HG03378 (cell line): ENCODE results near the gene INPP5K.
"Not testable (repeated sequence)": the region's sequence is repeated elsewhere in the genome, so short reads cannot be mapped to it uniquely, and the experiment has no call there.

ENCODE experiments used
- ATAC-seq: cut with Tn5 transposase; IDR thresholded peaks from one replicate; pipeline ENCODE4 v1.9.1; 2021; ENCODE audit warnings: mild to moderate bottlenecking, moderate library complexity; ENCODE audit not compliant: unreplicated experiment

INPP5K gene

DNA sequence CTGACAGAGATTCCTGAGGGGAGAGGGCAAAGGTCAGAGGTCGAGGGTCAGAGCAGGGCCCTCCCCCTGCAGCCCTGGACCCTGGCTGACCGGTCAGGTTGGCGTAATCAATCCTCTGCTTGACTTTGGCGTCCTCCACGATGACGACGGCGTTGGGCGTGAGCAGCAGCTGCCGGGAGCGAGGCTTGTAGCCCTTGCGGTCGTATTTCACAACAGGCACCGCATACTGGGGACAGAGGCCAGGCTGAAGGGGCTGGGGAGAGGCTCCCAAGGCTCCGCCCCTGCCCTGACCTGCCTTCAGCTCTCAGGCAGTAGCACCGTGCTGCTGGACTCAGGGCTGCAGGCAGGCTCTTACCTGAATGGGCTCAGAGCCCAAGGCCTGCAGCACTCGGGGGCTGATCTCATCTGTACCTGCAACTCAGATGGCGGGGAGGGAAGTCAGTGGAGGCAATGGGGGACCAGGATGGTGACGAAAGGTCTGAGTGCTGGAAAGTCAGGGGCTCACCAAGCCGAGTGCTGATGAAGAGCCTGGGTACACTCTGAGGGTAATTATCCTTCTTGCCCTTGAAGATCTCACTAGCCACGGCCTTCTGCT, 48.4 kb downstream of the INPP5K start:
- ATAC-seq, result no peak

DNA sequence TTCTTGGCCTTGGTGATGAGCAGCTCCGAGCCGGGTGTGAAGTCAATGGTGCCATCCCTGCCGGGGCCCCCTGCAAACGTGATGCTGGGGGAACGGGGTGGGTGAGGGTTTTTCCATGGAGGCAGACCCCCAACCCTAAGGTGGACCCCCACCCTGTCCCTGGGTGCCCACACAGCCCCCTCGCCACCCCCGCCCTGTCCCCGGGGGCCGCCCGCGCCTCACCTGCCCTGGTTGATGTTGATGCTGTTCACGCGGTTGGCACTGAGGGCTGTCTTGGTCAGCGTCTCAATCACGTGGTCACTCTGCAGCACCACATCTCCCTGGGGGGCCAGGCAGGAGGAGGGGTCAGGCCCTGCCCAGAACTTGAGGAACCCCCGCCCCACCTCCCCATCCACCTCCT, 49.2 kb downstream of the INPP5K start:
- ATAC-seq, result no peak

GRCh38 chr17:1464186-1464585, 52.2 kb downstream of the INPP5K start:
- no peak for ATAC-seq

DNA sequence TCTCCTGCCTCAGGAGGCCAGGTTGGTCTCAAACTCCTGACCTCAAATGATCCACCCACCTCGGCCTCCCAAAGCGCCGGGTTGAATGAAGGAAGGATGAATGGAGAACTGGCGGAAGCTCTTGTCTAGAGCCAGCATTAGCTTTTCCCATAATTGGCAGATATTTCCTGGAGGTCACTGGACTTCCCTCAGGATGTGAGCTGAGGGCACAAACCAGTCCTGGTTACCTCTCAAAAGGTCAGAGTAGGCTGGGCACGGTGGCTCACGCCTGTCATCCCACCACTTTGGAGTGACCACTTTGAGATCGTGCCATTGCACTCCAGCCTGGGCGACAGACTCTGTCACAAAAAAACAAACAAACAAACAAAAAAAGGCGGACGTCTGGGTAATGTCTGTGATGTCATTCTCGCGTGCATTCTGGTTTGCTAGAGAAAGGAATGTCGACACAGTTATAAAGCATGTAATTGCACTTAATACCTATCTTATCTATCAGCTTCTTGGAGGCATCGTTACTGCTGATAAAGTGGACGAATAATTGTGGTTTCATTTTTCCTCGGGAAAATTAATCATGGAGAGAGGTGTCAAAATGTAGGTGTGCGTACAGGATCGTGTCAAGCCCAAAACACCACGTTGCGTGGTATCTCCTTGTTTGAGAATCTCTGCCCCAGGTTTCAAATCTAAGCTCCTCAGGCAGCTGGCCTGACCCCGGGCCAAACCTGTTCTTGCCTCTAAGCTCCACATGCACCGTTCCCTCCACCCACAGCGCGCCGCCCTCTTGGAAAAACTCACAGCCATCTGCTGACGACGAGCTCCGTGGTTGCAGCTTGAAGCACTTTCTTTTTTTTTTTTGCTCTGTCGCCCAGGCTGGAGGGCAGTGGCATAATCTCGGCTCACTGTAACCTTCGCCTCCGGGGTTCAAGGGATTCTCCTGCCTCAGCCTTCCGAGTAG, 54.0 kb downstream of the INPP5K start:
- ATAC-seq, result no peak

DNA sequence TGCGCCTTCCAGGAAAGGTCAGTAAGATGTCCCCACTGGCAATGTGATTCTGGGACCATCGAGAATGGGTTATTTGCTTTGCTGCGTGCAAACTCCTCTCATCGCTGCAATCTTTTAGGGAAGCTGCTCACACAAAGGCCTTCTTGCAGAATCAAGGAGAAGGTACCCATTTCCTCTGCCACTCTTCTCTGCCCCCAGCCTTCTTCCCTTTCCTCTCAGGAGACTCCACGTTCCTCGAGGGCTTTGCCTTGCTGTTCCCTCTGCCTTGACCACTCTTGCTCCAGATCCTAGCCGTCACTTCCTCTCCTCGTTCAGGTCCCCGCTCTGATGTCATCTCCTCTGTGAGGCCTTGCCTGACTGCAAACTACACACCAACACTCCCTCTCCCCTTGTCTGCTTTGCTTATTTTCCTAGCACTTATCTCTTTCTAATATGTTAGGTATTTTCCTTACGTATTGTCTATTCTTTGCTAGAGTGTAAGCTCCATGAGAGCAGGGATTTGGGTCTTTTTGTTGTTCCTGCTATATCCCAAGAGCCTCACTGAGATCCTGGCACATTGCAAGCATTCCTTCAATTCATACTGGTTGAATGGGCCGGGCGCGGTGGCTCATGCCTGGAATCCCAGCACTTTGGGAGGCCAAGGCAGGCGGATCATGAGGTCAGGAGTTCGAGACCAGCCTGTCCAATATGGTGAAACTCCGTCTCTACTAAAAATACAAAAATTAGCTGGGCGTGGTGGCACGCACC, 55.0 kb downstream of the INPP5K start:
- ATAC-seq, result no peak

DNA sequence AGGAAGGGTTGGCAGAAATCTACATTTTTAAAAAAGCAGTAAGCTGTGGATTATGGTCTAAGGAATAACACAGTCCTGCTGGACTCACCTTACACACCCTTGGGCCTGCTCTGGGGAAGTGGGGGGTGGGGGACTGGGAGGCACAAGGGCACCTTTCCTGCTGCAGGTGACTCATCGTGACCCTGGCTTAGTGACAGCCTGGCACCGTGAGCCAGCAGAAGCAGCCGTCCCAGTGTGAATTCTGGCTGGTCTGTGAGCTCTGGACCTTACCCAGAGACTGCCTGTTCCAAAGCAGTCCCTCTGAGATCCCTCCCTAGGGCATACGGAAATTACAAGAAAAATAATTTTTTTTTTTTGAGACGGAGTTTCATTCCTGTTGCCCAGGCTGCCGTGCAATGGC, 56.2 kb downstream of the INPP5K start:
- ATAC-seq, result no peak

- ATAC-seq, result peak; percentile 57
Measured at GRCh38 chr17:1455797-1456599, 60.4 kb downstream of the INPP5K start, which contains the start of gene CRK. Gene CRK, minus strand, starts transcription at chr17:1456232. Its CDS starts 115 bp downstream, at chr17:1456117.

DNA sequence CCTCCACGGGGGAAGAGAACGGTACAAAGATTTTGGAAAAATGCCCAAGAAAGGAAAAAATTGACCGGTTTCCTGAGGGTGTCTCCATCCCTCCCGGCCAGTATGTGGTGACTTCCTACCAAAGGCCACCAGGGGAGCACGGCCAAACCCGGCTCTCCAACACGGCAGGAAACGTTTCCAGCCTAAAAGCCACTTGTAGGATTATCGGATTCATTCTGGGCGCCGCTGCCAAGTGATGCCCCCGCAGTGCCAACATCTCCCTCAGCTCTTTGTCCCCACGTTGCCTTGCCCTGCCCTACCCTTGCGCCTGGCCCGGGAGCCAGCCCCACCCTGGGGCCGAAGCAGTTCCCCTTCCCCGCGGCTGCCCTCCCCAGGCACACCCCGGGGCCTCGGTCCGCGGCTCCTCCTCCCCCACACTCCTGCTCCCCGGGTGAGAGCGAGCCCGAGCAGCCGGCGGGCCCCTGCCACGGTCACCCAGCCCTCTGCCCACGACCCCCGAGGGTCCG, 61.1 kb downstream of the INPP5K start:
- ATAC-seq, result peak; percentile 41

- no peak for ATAC-seq
Measured at GRCh38 chr17:1454541-1454940, 61.9 kb downstream of the INPP5K start.

DNA sequence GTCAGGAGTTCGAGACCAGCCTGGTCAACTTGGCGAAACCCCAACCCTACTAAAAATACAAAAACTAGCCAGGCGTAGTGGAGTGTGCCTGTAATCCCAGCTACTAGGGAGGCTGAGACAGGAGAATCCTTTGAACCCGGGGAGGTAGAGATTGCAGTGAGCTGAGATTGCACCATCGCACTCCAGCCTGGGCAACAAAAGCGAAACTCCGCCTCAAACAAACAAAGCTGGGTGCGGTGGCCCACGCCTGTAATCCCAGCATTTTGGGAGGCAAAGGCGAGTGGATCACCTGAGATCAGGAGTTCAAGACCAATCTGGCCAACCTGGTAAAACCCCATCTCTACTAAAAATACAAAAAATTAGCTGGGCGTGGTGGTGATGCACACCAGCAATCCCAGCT, 62.7 kb downstream of the INPP5K start:
- not testable (repeated sequence) for ATAC-seq

DNA sequence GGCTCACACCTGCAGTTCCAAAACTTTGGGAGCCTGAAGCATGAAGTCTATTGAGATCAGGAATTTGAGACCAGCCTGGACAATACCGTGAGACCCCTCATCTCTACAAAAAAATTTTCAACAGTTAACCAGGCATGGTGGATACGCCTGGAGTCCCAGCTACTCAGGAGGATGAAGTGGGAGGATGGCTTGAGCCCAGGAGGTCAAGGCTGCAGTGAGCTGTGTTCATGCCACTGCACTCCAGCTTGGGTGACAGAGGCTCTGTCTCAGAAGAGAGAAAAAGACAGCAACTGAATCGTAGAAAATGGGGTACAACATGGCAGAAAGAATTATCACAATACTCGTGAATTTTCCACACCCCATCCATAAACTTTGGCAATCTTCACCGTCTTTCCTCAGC, 63.6 kb downstream of the INPP5K start:
- ATAC-seq, result no peak

- not testable (repeated sequence) for ATAC-seq
Measured at GRCh38 chr17:1450261-1450660, 66.2 kb downstream of the INPP5K start.

DNA sequence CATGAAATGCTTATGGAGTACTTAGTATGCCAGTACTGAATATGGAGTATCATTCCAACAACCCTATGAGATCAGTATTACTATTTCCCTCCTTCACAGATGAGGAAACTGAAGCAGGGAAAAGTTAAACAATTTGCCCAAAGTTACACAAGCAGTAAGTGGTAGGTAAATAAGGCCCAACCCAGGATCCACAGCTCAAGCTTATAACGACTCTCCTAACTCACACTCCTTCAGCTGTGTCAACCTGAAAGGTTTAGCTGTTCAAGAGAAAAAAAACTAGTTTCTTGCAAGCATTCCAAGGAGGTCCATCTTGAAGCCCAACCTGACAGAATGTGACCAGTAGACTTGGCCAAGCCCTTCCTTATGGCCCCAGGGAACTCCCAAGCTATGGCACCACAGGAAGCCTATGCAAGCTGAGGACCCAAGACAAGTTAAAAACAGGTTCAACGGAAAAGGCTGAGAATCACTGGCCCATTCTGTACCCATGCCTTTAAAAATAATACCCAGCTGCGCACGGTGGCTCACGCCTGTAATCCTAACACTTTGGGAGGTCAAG, 66.9 kb downstream of the INPP5K start:
- ATAC-seq, result no peak

- no peak for ATAC-seq
Measured at GRCh38 chr17:1447052-1447451, 69.4 kb downstream of the INPP5K start.

DNA sequence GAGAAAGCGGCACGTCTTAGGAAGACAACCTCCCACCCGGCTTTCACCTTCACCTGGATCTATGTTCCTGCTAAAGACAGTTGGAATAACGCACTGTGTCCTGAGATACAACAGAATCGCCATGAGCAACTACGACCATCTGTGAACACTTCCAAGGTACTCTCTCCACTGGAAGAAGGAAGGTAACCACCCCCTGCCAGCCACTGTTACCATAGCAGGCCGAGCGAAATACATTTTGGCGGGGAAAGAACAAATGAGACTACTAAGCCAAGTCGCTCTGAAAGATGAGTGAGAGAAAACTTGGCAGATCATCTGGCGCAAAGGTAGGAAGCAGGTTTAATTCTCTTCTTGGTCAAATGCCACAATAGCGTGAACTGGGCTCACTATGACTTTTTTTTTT, 70.2 kb downstream of the INPP5K start:
- ATAC-seq, result no peak

DNA sequence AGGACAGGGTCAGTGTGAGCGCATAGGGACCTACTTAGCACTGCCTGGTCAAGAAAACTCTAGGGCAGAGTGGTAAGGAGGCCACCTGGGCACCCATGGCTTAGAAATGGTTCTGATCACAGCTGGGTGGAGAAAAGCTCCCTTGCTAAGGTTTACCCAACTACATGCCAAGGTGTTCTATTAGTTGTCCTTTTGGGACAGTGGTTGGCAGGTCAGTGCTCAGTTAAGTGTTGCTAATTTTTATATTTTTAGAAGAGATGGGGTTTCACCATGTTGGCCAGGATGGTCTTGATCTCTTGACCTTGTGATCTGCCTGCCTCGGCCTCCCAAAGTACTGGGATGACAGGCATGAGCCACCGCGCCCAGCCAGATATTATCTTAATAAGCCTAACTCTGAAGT, 70.7 kb downstream of the INPP5K start:
- not testable (repeated sequence) for ATAC-seq
